ENCODE data around the gene ADCY3. TPM values are rescaled to one million over a fixed set of nuclear protein-coding genes. Genes with fewer than 3 reads are reported as not detected.

ADCY3 gene
- total and polyA plus RNA-seq, 4 donors, result 7.6 to 144 (median 80.0) TPM

DNA sequence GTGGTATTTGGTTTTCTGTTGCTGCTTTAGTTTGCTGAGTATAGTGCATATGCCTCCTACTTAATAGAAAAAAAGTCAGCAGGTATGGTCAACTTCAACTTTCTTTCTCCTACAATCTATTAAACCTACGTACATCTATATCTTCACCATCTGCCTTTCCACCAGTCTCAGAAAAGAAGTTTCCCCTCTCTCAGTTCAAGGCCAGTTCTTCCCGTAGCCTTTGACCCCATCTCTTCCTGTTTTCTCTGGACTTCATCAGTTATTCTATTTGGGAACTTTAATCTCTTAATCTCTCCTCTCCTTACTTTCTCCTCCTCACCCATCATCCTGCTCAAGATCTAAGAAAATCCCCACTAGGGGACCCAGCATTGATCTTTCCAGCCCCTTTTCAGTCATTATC lies 132.5 kb downstream of the ADCY3 start:
- WGBS, 2 donors, result 83 to 92% methylated on average over 2 of the region's 2 CpGs
- ATAC-seq (ENCODE audit: low FRiP score) (no peak), DNase-seq (no peak)
- Histone ChIP-seq H3K4me1 (ENCODE audit: control insufficient read depth in 1 of 2, insufficient read depth in 2 of 2, low read length in 2 of 2) (no peaks in the 10 kb centered on the region), H3K4me3 (ENCODE audit: low read length in 2 of 2) (no peak overlapping the region), H3K9me3 (ENCODE audit: control insufficient read depth, low read length) (no peaks in the 10 kb centered on the region), H3K27ac (ENCODE audit: low read depth in 1 of 2, low read length in 2 of 2) (no peak overlapping the region), H3K27me3 (ENCODE audit: control insufficient read depth in 1 of 2, insufficient read depth in 2 of 2, low read length in 1 of 2) (no peaks in the 10 kb centered on the region), H3K36me3 (ENCODE audit: control insufficient read depth in 1 of 2, insufficient read depth in 2 of 2, low read length in 1 of 2) (no peaks in the 10 kb centered on the region)
- intact Hi-C loops (cut with DNase I), result no loop called here

- Histone ChIP-seq H3K36me3 (ENCODE audit: control insufficient read depth in 1 of 2, insufficient read depth in 2 of 2, low read length in 1 of 2) (no peaks in the 10 kb centered on the region), H3K4me1 (ENCODE audit: control insufficient read depth in 1 of 2, insufficient read depth in 2 of 2, low read length in 2 of 2) (no peaks in the 10 kb centered on the region), H3K27me3 (ENCODE audit: control insufficient read depth in 1 of 2, insufficient read depth in 2 of 2, low read length in 1 of 2) (no peaks in the 10 kb centered on the region), H3K4me3 (ENCODE audit: low read length in 2 of 2) (no peak overlapping the region), H3K27ac (ENCODE audit: low read depth in 1 of 2, low read length in 2 of 2) (no peak overlapping the region), H3K9me3 (ENCODE audit: control insufficient read depth, low read length) (no peaks in the 10 kb centered on the region)
- DNase-seq (no peak), ATAC-seq (ENCODE audit: low FRiP score) (no peak)
- WGBS, 2 donors, result 90 to 93% methylated on average over 6 of the region's 6 CpGs
- intact Hi-C loops (cut with DNase I), result no loop called here
Measured at GRCh38 chr2:24785671-24786321, 134.2 kb downstream of the ADCY3 start.

- no peaks in the 10 kb centered on the region for H3K4me1 ChIP-seq (ENCODE audit: control insufficient read depth in 1 of 2, insufficient read depth in 2 of 2, low read length in 2 of 2)
- no peak overlapping the region for H3K4me3 ChIP-seq (ENCODE audit: low read length in 2 of 2)
- ATAC-seq (ENCODE audit: low FRiP score), result no peak
- H3K9me3 ChIP-seq (ENCODE audit: control insufficient read depth, low read length), result no peaks in the 10 kb centered on the region
- 63 to 68% methylated on average over 3 of the region's 3 CpGs for WGBS, 2 donors
- no peaks in the 10 kb centered on the region for H3K27me3 ChIP-seq (ENCODE audit: control insufficient read depth in 1 of 2, insufficient read depth in 2 of 2, low read length in 1 of 2)
- DNase-seq, result no peak
- H3K27ac ChIP-seq (ENCODE audit: low read depth in 1 of 2, low read length in 2 of 2), result no peak overlapping the region
- intact Hi-C loops (cut with DNase I), result no loop called here
- no peaks in the 10 kb centered on the region for H3K36me3 ChIP-seq (ENCODE audit: control insufficient read depth in 1 of 2, insufficient read depth in 2 of 2, low read length in 1 of 2)
Measured at GRCh38 chr2:24783641-24784040, 136.4 kb downstream of the ADCY3 start.

DNA sequence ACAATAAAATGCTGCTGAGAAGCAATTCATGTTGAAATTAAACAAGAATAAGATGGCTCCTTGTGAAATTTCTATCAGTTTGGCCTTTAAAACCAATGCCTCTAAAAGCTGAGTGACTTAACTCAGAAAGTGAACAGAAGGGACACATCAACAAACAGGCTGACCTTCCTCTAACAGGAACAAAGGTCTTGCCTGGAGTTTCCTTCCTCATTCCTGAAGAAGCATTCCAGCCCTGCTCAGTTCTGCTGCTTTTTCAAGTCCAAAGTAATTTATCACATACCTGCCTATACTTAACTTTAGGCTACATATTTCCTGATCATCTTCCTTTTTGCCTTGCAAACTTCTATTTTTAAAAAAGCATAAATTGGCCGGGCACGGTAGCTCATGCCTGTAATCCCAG lies 140.9 kb downstream of the ADCY3 start:
- H3K4me1 ChIP-seq (ENCODE audit: control insufficient read depth in 1 of 2, insufficient read depth in 2 of 2, low read length in 2 of 2), result no peaks in the 10 kb centered on the region
- WGBS, 2 donors, result 79 to 83% methylated on average over 2 of the region's 2 CpGs
- intact Hi-C loops (cut with DNase I), result no loop called here
- ATAC-seq (ENCODE audit: low FRiP score) (no peak), DNase-seq (no peak)
- H3K9me3 ChIP-seq (ENCODE audit: control insufficient read depth, low read length), result no peaks in the 10 kb centered on the region
- H3K27ac ChIP-seq (ENCODE audit: low read depth in 1 of 2, low read length in 2 of 2), result no peak overlapping the region
- H3K36me3 ChIP-seq (ENCODE audit: control insufficient read depth in 1 of 2, insufficient read depth in 2 of 2, low read length in 1 of 2), result no peaks in the 10 kb centered on the region
- H3K27me3 ChIP-seq (ENCODE audit: control insufficient read depth in 1 of 2, insufficient read depth in 2 of 2, low read length in 1 of 2), result no peaks in the 10 kb centered on the region
- H3K4me3 ChIP-seq (ENCODE audit: low read length in 2 of 2), result no peak overlapping the region

- Histone ChIP-seq H3K4me1 (ENCODE audit: control insufficient read depth in 1 of 2, insufficient read depth in 2 of 2, low read length in 2 of 2) (no peaks in the 10 kb centered on the region), H3K27ac (ENCODE audit: low read depth in 1 of 2, low read length in 2 of 2) (no peak overlapping the region), H3K36me3 (ENCODE audit: control insufficient read depth in 1 of 2, insufficient read depth in 2 of 2, low read length in 1 of 2) (peaks cover 0 to 4% of the 10 kb centered on the region in 2 donors), H3K4me3 (ENCODE audit: low read length in 2 of 2) (no peak overlapping the region), H3K27me3 (ENCODE audit: control insufficient read depth in 1 of 2, insufficient read depth in 2 of 2, low read length in 1 of 2) (no peaks in the 10 kb centered on the region), H3K9me3 (ENCODE audit: control insufficient read depth, low read length) (no peaks in the 10 kb centered on the region)
- intact Hi-C loops (cut with DNase I), result no loop called here
- no peak for ATAC-seq (ENCODE audit: low FRiP score)
- WGBS, 2 donors, result 75 to 77% methylated on average over 3 of the region's 3 CpGs
- DNase-seq, result no peak
Measured at GRCh38 chr2:24774373-24774772, 145.7 kb downstream of the ADCY3 start.

- no peak overlapping the region for H3K27ac ChIP-seq (ENCODE audit: low read depth in 1 of 2, low read length in 2 of 2)
- intact Hi-C loops (cut with DNase I), result no loop called here
- H3K27me3 ChIP-seq (ENCODE audit: control insufficient read depth in 1 of 2, insufficient read depth in 2 of 2, low read length in 1 of 2), result no peaks in the 10 kb centered on the region
- peaks cover 3 to 4% of the 10 kb centered on the region in 2 donors for H3K36me3 ChIP-seq (ENCODE audit: control insufficient read depth in 1 of 2, insufficient read depth in 2 of 2, low read length in 1 of 2)
- no peaks in the 10 kb centered on the region for H3K4me1 ChIP-seq (ENCODE audit: control insufficient read depth in 1 of 2, insufficient read depth in 2 of 2, low read length in 2 of 2)
- no peak overlapping the region for H3K4me3 ChIP-seq (ENCODE audit: low read length in 2 of 2)
- ATAC-seq (ENCODE audit: low FRiP score) (no peak), DNase-seq (no peak)
- H3K9me3 ChIP-seq (ENCODE audit: control insufficient read depth, low read length), result no peaks in the 10 kb centered on the region
- WGBS, 2 donors, result 79 to 82% methylated on average over 5 of the region's 5 CpGs
Measured at GRCh38 chr2:24771764-24772586, 148.1 kb downstream of the ADCY3 start.

- H3K9me3 ChIP-seq (ENCODE audit: control insufficient read depth, low read length), result no peaks in the 10 kb centered on the region
- intact Hi-C loops (cut with DNase I), result no loop called here
- H3K36me3 ChIP-seq (ENCODE audit: control insufficient read depth in 1 of 2, insufficient read depth in 2 of 2, low read length in 1 of 2), result peaks cover 3 to 6% of the 10 kb centered on the region in 2 donors
- ATAC-seq (ENCODE audit: low FRiP score) (no peak), DNase-seq (no peak)
- H3K4me1 ChIP-seq (ENCODE audit: control insufficient read depth in 1 of 2, insufficient read depth in 2 of 2, low read length in 2 of 2), result peaks cover 0 to 2% of the 10 kb centered on the region in 2 donors
- H3K27ac ChIP-seq (ENCODE audit: low read depth in 1 of 2, low read length in 2 of 2), result no peak overlapping the region
- H3K27me3 ChIP-seq (ENCODE audit: control insufficient read depth in 1 of 2, insufficient read depth in 2 of 2, low read length in 1 of 2), result no peaks in the 10 kb centered on the region
- H3K4me3 ChIP-seq (ENCODE audit: low read length in 2 of 2), result no peak overlapping the region
- 68 to 80% methylated on average over 5 of the region's 5 CpGs for WGBS, 2 donors
Measured at GRCh38 chr2:24771061-24771460, 149.0 kb downstream of the ADCY3 start.

Measured in aorta (tissue), 5 donors.